Suprapubic skin (tissue), 3 donors: Measurements from ENCODE around the gene NAALADL2.

Experiments
- POLR2A ChIP-seq, 2 donors: fragments of 450-650 bp; IDR thresholded peaks; one replicate each; pipeline ENCODE4 v1.6.1; 2017; ENCODE audit warnings: antibody characterized with exemption in 2 of 2, mild to moderate bottlenecking in 2 of 2, moderate library complexity in 2 of 2
- TF ChIP-seq, protein P1 (sequence below), 2 donors: fragments of 200-600 bp in 1 of 2; fragments of 450-650 bp in 1 of 2; sonication (generic) in 1 of 2; IDR thresholded peaks; one replicate each; pipeline ENCODE4 v1.5.1; 2016 to 2019; ENCODE audit warnings: antibody characterized with exemption in 2 of 2, mild to moderate bottlenecking in 1 of 2, moderate library complexity in 1 of 2

DNA sequence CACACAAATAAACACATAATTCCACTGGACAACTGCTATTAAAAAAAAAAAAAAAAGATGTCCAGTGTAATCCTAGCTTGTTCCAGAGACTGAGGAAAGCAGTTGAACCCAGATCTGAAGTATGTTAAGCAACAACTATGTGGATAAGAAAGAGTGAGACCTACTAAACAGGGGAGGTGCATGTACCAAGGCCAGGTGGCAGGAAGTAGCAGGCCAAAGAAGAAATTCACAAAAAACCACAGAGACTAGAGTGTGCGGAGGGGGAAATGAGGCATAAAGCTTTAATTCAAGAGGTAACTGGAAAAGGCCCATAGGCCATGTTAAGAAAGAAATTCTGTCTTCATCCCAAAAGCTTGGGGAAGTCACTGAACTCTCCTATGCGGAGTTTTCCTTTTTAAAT lies 490.0 kb downstream of the NAALADL2 start:
- TF ChIP-seq, protein P1, sequence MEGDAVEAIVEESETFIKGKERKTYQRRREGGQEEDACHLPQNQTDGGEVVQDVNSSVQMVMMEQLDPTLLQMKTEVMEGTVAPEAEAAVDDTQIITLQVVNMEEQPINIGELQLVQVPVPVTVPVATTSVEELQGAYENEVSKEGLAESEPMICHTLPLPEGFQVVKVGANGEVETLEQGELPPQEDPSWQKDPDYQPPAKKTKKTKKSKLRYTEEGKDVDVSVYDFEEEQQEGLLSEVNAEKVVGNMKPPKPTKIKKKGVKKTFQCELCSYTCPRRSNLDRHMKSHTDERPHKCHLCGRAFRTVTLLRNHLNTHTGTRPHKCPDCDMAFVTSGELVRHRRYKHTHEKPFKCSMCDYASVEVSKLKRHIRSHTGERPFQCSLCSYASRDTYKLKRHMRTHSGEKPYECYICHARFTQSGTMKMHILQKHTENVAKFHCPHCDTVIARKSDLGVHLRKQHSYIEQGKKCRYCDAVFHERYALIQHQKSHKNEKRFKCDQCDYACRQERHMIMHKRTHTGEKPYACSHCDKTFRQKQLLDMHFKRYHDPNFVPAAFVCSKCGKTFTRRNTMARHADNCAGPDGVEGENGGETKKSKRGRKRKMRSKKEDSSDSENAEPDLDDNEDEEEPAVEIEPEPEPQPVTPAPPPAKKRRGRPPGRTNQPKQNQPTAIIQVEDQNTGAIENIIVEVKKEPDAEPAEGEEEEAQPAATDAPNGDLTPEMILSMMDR (IDR thresholded peaks at IDR 0.05), result no peak
- no peak for TF ChIP-seq POLR2A (IDR thresholded peaks at IDR 0.05)
